ENCODE measurements around the gene KCNQ1.

GRCh38 chr11:2674658-2675131, 229.9 kb downstream of the KCNQ1 start:
- no peak for TF ChIP-seq POLR2A (IDR thresholded peaks at IDR 0.05)
- TF ChIP-seq, protein P1, sequence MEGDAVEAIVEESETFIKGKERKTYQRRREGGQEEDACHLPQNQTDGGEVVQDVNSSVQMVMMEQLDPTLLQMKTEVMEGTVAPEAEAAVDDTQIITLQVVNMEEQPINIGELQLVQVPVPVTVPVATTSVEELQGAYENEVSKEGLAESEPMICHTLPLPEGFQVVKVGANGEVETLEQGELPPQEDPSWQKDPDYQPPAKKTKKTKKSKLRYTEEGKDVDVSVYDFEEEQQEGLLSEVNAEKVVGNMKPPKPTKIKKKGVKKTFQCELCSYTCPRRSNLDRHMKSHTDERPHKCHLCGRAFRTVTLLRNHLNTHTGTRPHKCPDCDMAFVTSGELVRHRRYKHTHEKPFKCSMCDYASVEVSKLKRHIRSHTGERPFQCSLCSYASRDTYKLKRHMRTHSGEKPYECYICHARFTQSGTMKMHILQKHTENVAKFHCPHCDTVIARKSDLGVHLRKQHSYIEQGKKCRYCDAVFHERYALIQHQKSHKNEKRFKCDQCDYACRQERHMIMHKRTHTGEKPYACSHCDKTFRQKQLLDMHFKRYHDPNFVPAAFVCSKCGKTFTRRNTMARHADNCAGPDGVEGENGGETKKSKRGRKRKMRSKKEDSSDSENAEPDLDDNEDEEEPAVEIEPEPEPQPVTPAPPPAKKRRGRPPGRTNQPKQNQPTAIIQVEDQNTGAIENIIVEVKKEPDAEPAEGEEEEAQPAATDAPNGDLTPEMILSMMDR (IDR thresholded peaks at IDR 0.05): no peak
- TF ChIP-seq POLR2AphosphoS5 (IDR thresholded peaks at IDR 0.05): no peak
